PC-9 (cell line): ENCODE results near the gene PACRG. TPM values are rescaled to one million over a fixed set of nuclear protein-coding genes. Genes with fewer than 3 reads are reported as not detected.

Source experiments
- BruUV-seq: library from RNA; stranded (reverse); fragments of 400-500 nt; replicated peaks from 2 replicates; lab custom pipeline; 2021; lab: Mats Ljungman, UMichigan
- CTCF ChIA-PET: fragments of 300-600 bp; sonication (Branson Sonifier 250); formaldehyde crosslinking; loops from one replicate; lab custom pipeline; 2022; ENCODE audit warnings: antibody characterized with exemption; lab: Charles Lee
- POLR2A ChIA-PET: fragments of 300-600 bp; sonication (Branson Sonifier 250); formaldehyde crosslinking; loops from one replicate; lab custom pipeline; 2022; ENCODE audit warnings: antibody characterized with exemption; ENCODE audit not compliant: unreplicated experiment; lab: Charles Lee
- DNase-seq, 2 experiments: peaks; one replicate each; pipeline versions ENCODE4 v3.0.0 to v3.0.0-alpha.2; 2015 to 2022; ENCODE audit warnings: mixed read lengths in 1 of 2
- H2AFZ ChIP-seq: fragments of 200-600 bp; sonication (generic); 2 replicates; pipeline ENCODE4 v1.8.1; 2017; ENCODE audit warnings: antibody characterized with exemption
- H3F3A ChIP-seq: fragments of 200-600 bp; sonication (generic); 2 replicates; pipeline ENCODE4 v1.8.1; 2017; ENCODE audit warnings: antibody characterized with exemption, mild to moderate bottlenecking, low read depth; ENCODE audit not compliant: insufficient read depth
- H3K27ac ChIP-seq: fragments of 200-600 bp; sonication (generic); 2 replicates; pipeline ENCODE4 v1.6.1; 2016; ENCODE audit warnings: mixed run types
- H3K27me3 ChIP-seq: fragments of 200-600 bp; sonication (generic); 2 replicates; pipeline ENCODE4 v1.6.1; 2016; ENCODE audit warnings: low read depth, mixed run types; ENCODE audit not compliant: insufficient read depth
- H3K36me3 ChIP-seq: fragments of 200-600 bp; sonication (generic); 2 replicates; pipeline ENCODE4 v1.6.1; 2016; ENCODE audit warnings: low read depth, mixed run types
- H3K4me1 ChIP-seq: fragments of 200-600 bp; sonication (generic); replicated peaks from 2 replicates; pipeline ENCODE4 v1.6.1; 2016; ENCODE audit warnings: mixed run types; ENCODE audit not compliant: insufficient read depth
- H3K4me2 ChIP-seq: fragments of 200-600 bp; sonication (generic); 2 replicates; pipeline ENCODE4 v1.6.1; 2017; ENCODE audit warnings: mixed run types
- H3K4me3 ChIP-seq: fragments of 200-600 bp; sonication (generic); 2 replicates; pipeline ENCODE4 v1.6.1; 2016; ENCODE audit warnings: mixed run types
- H3K79me2 ChIP-seq: fragments of 200-600 bp; sonication (generic); 2 replicates; pipeline ENCODE4 v1.6.1; 2017; ENCODE audit warnings: low read depth, mixed run types
- H3K9me2 ChIP-seq: fragments of 200-600 bp; sonication (generic); 2 replicates; pipeline ENCODE4 v1.8.1; 2017; ENCODE audit warnings: mild to moderate bottlenecking; ENCODE audit not compliant: insufficient read depth
- H3K9me3 ChIP-seq: fragments of 200-600 bp; sonication (generic); 2 replicates; pipeline ENCODE4 v1.8.1; 2016; ENCODE audit warnings: low read depth; ENCODE audit not compliant: insufficient read depth
- H4K20me1 ChIP-seq: fragments of 200-600 bp; sonication (generic); 2 replicates; pipeline ENCODE4 v1.8.1; 2017; ENCODE audit not compliant: insufficient read depth
- EZH2 ChIP-seq: fragments of 200-600 bp; sonication (generic); IDR thresholded peaks from 2 replicates; pipeline ENCODE4 v1.8.0; 2017; ENCODE audit warnings: antibody characterized with exemption, low read depth
- intact Hi-C: fragments of 100-400 bp; cut with micrococcal nuclease; formaldehyde crosslinking; loops from one replicate; pipeline ENCODE4 v1.10.0; 2022; ENCODE audit not compliant: unreplicated experiment
- total RNA-seq: library from RNA; stranded (reverse); gene quantifications from 2 replicates; pipeline ENCODE4 v1.2.3, GENCODE V29; 2021
- TF ChIP-seq, protein P1 (sequence below): fragments of 200-600 bp; sonication (generic); conservative IDR thresholded peaks from 2 replicates; pipeline ENCODE4 v1.6.1; 2017; ENCODE audit warnings: mixed run types, antibody characterized with exemption, mild to moderate bottlenecking, moderate library complexity

The PACRG gene
- total RNA-seq, 1 experiment from 2014 or later: not detected

GRCh38 chr6:163031931-163032330 is 304.2 kb downstream of the PACRG start:
- no peaks in the 10 kb centered on the region for H3K4me1 ChIP-seq
- H4K20me1 ChIP-seq: no peaks in the 10 kb centered on the region
- TF ChIP-seq EZH2: no peak
- TF ChIP-seq, protein P1, sequence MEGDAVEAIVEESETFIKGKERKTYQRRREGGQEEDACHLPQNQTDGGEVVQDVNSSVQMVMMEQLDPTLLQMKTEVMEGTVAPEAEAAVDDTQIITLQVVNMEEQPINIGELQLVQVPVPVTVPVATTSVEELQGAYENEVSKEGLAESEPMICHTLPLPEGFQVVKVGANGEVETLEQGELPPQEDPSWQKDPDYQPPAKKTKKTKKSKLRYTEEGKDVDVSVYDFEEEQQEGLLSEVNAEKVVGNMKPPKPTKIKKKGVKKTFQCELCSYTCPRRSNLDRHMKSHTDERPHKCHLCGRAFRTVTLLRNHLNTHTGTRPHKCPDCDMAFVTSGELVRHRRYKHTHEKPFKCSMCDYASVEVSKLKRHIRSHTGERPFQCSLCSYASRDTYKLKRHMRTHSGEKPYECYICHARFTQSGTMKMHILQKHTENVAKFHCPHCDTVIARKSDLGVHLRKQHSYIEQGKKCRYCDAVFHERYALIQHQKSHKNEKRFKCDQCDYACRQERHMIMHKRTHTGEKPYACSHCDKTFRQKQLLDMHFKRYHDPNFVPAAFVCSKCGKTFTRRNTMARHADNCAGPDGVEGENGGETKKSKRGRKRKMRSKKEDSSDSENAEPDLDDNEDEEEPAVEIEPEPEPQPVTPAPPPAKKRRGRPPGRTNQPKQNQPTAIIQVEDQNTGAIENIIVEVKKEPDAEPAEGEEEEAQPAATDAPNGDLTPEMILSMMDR: no peak
- H3K4me2 ChIP-seq: no peak overlapping the region
- no TSS peak for BruUV-seq
- H3K27ac ChIP-seq: no peak overlapping the region
- 0 out of 2 replicates have a peak, but pooled peaks cover under 1% of the 10 kb centered on the region for H3K27me3 ChIP-seq
- no peaks in the 10 kb centered on the region for H3K79me2 ChIP-seq
- CTCF ChIA-PET: no interaction called here
- no peaks in the 10 kb centered on the region for H3K9me3 ChIP-seq
- intact Hi-C loops: no loop called here
- no peak overlapping the region for H3K4me3 ChIP-seq
- H3K9me2 ChIP-seq: no peaks in the 10 kb centered on the region
- DNase-seq: no peak
- no peaks in the 10 kb centered on the region for H3F3A ChIP-seq
- no peaks in the 10 kb centered on the region for H3K36me3 ChIP-seq
- H2AFZ ChIP-seq: no peak overlapping the region
- POLR2A ChIA-PET: no interaction called here

DNA sequence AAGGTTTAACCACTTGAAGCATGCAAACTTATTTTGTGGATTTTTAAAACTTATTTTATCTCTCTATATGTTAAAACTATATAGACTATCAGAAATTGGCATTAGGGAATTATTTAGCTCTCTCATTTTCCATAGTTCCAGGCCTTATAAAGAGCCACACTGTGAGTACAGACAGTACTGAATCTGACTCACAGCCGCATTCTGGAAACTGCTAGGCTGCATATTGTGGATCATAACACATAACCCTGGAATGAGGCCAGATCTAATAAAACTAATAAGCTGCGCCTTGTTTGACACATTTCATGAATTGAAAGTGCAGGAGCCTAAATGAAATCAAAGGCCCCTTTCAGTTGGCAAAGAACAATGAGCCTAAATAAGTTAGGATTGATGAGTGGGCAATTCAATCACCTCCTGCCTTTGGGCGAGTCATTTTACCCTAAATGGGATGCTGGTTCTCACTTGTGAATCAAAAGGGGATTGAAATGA is 308.4 kb downstream of the PACRG start:
- H3K36me3 ChIP-seq: no peaks in the 10 kb centered on the region
- intact Hi-C loops: no loop called here
- no peaks in the 10 kb centered on the region for H3K9me3 ChIP-seq
- H3K27me3 ChIP-seq: peaks cover 20% of the 10 kb centered on the region; the same call in 1 of the 2 replicates
- no peak overlapping the region for H3K27ac ChIP-seq
- H3K4me3 ChIP-seq: no peak overlapping the region
- BruUV-seq: no TSS peak
- no peak overlapping the region for H3K4me2 ChIP-seq
- H4K20me1 ChIP-seq: no peaks in the 10 kb centered on the region
- CTCF ChIA-PET: no interaction called here
- no peaks in the 10 kb centered on the region for H3K4me1 ChIP-seq
- no peaks in the 10 kb centered on the region for H3K79me2 ChIP-seq
- POLR2A ChIA-PET: no interaction called here
- no peaks in the 10 kb centered on the region for H3K9me2 ChIP-seq
- H2AFZ ChIP-seq: no peak overlapping the region
- TF ChIP-seq, protein P1: no peak
- TF ChIP-seq EZH2: no peak
- no peaks in the 10 kb centered on the region for H3F3A ChIP-seq
- no peak for DNase-seq

DNA sequence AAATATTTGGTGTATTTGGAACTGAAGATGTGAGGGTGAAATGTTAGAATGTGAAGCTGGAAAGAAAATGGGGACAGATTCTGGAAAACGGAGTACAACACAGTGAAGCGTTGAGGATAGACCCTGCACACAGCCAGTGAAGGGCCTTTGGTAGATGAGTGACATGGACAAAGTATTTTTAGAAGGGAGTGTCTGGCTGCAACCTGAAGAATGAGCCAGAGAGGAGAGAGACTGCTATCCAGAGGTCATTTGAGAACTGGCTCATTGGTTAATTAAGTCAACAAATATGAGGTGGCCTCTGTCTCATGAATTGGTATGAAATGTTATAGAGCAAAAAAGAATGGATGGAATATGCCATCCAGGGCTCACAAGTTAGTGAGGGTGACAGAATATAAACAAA is 310.5 kb downstream of the PACRG start:
- POLR2A ChIA-PET: no interaction called here
- H3K4me2 ChIP-seq: no peak overlapping the region
- TF ChIP-seq EZH2: no peak
- TF ChIP-seq, protein P1: no peak
- H3K9me2 ChIP-seq: no peaks in the 10 kb centered on the region
- H3K27ac ChIP-seq: no peak overlapping the region
- CTCF ChIA-PET: no interaction called here
- no peak for DNase-seq
- BruUV-seq: no TSS peak
- H3K27me3 ChIP-seq: peaks cover 40% of the 10 kb centered on the region
- intact Hi-C loops: no loop called here
- no peaks in the 10 kb centered on the region for H3F3A ChIP-seq
- H4K20me1 ChIP-seq: no peaks in the 10 kb centered on the region
- H3K36me3 ChIP-seq: no peaks in the 10 kb centered on the region
- H3K79me2 ChIP-seq: no peaks in the 10 kb centered on the region
- no peaks in the 10 kb centered on the region for H3K9me3 ChIP-seq
- no peaks in the 10 kb centered on the region for H3K4me1 ChIP-seq
- no peak overlapping the region for H2AFZ ChIP-seq
- no peak overlapping the region for H3K4me3 ChIP-seq
